CD4-positive, alpha-beta T cell treated with Interferon alpha-2 for 1 hour (primary cell): ENCODE measurements around the gene PRKAR2B.
A peak's percentile ranks its signal among the peaks of the same experiment; 100 is the strongest.

Experiments
- DNase-seq, 2 donors: peaks; one replicate each; pipeline ENCODE4 v3.0.0-alpha.2; 2020 to 2022

Gene PRKAR2B

DNA sequence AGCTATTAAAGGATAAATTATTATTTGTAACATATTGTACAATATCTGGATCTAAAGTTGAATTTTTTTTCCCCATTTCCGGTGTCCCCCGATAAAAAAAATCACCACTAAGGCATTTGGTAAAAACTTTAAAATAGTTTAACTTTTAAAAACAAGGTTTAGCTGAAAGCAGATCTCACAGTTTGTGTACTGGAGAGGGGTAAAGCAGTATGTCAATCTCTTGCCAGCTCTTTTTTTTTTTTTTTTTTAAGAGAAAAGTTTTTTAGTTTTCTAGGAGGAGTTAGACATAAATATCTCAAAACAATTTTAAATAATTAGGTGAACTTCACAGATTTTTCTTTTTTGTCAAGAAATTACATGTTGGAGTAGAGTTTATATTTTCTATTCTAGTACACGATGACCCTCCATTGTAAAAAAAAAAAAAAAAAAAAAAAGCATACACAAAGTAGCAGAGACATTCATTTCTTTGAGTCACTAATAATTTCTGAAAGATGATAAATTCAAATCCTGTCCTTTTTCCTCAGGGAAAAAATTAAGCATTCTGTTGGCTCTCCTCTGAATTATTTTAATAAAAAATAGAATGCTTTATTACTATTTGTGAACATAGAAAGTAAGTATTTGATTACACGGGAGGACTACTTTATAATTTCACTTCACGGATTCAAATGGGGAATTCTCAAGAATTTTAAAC lies 122.4 kb downstream of the PRKAR2B start:
- no peak for DNase-seq

DNA sequence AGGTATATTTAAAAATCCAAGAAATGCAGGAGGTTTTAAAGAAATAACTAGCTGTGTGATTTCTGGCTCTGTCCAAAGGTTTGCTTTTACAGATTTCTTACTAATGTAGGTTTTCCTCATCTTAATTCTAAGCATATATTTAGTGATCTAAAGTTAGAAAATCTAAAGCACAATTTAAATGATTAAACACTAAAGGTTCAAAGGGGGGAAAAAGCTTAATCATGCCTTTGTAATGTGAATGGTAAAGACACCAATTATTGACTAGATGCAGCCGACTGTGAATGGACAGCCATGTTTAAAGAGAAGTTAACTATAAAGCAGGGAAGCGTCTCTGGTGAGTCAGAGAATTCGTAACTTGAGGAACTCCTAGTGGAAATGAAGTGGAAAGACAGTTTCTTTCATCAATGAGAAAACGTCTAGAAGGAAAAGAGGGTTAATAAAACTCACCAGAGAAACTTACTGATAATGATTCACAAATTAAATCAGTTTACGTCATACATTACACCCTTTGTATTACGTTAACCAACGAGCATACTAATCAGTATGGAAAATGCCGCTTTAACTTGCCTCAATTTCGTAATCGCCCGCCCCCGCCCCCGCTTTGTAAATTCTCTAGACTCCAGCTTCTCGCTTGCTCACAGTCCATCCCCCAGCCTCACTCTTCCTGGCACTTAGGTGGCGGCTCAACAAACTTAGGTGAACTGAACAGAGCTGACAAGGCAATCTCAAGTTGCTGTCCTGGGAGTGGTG lies 123.2 kb downstream of the PRKAR2B start:
- DNase-seq: peak; percentile 13 to 72

GRCh38 chr7:107168233-107169119 lies 124.0 kb downstream of the PRKAR2B start, which contains the start of gene HBP1:
Gene HBP1 (plus strand): TSS chr7:107169003. CDS start chr7:107179894, 10,891 bp downstream.
- DNase-seq: peak; percentile 99 to 100

GRCh38 chr7:107169120-107170050 lies 124.9 kb downstream of the PRKAR2B start:
- DNase-seq: peak; percentile 90 to 91

DNA sequence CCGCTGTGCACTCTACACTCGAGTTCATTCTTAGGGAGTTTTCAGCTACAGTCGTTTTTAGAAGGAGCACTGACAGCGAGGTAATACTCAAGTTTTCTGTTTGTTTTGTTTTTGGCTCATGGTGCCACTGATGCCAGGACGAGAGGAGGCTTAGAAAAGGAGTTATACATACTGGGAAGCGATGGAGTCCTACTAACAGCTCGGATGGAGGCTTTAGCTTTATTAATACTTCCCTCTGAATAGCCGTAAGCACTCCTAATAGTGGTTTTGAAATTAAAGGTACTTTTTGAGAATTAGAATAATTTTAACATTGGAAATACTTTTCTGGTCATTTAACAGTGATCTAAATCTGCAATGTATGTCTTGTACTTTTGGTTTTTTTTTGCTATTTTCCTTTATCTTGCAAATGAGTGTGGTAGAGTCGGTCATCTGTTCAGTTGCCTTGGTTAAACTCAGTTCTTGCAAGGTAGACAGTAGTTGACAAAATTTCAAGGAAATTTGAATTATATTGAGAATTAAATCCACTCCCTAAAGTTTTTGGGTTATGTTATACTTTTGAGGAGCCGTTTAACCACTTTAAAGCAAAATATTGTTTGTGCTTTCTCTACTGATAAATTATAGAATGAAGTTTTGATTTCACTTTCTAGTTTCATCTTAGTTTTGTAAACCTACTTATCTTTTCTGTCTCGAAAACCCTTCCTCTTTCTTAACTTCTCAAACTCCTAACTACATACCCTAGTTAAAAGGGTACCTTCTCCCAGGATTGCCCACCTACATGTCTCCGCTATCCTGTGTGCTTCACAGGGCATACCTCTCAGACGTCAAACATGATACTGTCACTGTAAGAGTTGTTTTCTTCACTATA lies 125.8 kb downstream of the PRKAR2B start:
- no peak for DNase-seq

GRCh38 chr7:107171496-107171895 lies 127.0 kb downstream of the PRKAR2B start:
- no peak for DNase-seq

DNA sequence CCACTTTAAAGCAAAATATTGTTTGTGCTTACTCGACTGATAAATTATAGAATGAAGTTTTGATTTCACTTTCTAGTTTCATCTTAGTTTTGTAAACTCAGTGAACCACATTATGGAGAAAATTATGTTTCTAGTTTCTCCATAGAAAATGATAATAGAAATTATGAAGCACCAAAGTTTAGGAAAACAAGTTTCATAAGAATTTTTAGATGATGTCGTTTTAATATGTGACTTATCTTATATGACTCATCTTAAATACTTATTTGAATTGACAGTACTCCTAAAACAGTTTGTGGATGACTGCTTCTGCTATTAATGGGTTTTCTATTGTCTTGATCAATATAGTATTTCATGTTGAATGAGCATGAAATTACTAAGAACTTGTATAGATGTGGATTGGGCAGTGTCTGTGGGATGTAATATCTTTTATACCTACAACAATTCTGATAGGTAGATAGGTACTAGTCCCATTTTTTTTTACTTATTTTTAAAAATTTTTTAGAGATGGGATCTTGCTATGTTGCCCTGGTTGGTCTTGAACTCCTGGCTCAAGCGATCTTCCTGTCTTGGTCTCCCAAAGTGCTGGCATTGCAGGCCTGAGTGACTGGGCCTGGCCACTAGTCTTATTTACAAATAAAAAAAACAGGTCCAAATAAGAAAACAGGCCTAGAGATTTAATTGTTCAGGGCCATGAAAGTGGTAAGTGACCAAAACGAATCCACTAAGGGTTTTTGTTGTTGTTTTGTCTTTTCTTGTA lies 127.9 kb downstream of the PRKAR2B start:
- DNase-seq: no peak

GRCh38 chr7:107173191-107173590 lies 128.7 kb downstream of the PRKAR2B start:
- DNase-seq: no peak

DNA sequence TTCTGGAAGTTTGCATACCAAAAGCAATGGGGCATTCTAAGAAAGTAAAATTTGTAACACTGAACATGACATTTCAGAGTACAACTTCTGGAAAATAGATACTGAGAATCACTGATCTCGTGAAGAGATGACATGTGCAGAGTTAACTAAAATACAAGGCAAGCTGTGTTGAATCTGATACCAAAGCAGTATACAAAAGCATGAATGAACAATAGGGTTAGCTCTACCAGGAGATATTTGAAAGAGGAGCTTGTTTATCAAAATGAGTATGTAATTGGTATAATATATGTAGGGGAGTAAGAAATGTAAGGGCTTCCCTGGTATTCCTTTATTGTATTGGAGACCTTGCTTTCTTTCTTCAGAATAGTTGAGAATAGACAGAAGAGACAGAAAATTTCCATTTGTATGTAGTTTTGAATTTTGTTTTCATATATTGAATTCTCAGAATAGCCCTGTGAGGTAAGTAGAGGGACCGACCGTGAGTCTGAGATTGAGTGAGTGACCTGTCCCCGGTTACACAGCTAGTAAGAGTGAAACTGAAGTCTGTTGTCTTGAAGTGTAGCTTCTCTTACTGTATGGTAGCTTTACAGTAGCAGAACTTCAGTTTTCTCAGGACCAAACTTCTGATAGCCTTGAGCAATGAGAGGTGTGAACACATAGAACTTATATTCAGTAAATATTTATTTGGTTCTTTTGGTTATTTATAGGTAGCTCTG lies 129.3 kb downstream of the PRKAR2B start:
- no peak for DNase-seq

DNA sequence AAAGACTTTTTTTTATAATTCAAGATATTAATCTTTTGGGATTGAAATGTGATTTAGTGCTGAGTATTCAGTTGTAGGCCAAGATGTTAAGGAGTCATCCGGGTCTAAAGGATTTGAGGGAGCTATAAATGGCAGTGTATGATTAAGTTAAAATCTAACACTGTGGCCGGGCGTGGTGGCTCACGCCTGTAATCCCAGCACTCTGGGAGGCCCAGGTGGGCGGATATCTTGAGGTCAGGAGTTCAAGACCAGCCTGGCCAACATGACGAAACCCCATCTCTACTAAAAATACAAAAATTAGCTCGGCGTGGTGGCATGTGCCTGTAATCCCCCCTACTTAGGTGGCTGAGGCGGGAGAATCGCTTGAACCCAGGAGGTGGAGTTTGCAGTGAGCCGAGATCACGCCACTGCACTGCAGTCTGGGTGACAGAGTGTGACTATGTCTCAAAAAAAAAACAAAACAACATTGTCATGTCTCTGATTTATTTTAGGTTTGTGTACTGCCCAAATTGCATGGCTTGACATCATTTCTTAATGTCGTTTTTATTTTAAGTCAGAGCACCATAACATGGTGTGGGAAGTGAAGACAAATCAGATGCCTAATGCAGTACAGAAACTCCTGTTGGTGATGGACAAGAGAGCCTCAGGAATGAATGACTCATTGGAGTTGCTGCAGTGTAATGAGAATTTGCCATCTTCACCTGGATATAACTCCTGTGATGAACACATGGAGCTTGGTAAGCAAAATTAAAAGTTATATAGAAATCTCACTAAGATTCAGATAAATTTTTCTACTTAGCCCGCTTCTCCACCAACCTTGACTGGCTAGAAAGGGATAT lies 135.0 kb downstream of the PRKAR2B start:
- DNase-seq: no peak

- peak in 1 of 2 donors; percentile 33 for DNase-seq
Observed at GRCh38 chr7:107180378-107180777, 135.9 kb downstream of the PRKAR2B start.

DNA sequence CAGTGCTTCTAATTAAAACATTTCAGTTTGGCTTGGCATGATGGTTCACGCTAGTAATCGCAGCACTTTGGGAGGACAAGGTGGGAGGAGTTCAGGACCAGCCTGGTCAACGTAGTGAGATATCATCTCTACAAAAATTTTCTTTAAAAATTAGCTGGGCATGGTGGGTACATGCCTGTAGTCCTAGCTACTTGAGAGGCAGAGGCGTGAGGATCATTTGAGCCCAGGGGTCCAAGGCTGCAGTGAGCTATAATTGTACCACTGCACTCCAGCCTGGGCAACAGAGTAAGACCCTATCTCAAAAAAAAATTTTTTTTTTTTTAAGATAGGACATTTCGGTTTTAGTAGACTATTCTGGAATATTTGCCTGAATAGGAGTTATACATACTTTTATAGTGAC lies 136.7 kb downstream of the PRKAR2B start:
- DNase-seq: no peak

DNA sequence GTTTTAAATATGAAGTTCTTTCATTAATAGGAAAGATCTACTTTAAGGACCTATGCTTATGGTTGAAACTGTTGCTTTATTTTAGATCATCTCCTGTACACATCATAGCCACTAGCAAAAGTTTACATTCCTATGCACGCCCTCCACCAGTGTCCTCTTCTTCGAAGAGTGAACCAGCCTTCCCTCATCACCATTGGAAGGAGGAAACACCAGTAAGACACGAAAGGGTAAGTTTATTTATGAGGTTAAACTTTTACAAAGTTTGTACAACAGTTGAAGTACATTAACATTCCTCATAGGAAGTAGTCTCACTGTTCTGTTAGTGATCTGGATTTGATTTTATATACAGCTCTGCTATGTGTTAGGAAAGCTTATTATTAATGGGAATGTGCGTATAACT lies 141.2 kb downstream of the PRKAR2B start:
- no peak for DNase-seq

DNA sequence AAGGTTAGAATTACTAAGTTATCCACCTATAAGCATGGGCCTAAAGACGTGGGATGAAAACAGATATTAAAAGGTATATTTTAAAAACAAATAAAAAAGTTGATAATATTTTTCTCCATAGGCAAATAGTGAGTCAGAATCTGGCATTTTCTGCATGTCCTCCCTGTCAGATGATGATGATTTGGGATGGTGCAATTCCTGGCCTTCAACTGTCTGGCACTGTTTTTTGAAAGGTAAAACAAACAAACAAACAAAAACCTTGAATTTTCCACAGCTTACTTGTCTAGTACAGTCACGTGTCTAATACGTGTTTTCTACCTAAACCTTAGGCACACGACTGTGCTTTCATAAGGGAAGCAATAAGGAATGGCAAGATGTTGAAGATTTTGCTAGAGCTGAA lies 141.7 kb downstream of the PRKAR2B start:
- no peak for DNase-seq

DNA sequence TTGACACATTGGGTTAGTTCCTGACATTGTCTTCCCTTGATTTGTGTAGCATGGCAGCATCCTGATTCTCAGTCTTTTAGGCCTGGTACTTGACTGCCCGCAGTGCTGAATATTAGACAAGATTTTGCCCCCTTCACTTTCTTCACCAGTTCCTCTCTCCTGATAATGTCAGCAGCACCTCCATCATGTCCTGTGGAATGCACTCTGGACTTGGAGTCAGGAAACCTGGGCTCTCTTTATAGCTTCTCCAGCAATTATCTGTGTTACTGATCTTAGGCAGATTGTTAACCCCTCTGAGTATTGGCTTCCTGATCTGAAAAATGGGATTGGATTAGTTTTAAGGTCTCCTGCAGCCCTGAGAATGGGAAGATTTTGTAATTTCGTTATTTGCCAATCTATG lies 143.3 kb downstream of the PRKAR2B start:
- DNase-seq: no peak

DNA sequence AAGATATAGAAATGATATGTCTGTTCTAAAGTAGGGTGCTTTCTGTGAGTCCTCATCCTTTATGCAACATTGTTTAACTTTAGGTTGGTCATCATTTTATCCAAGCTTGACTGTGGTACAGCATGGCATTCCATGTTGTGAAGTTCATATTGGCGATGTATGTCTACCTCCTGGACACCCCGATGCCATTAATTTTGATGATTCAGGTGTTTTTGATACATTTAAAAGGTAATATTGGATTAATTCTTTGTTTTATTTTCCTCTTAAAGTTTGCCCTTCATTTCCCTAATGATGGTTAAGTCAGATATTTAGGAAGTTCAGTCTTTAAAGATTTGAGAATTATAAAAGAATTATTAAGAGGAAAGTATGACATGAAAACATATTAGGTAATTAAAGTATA lies 145.6 kb downstream of the PRKAR2B start:
- DNase-seq: no peak

DNA sequence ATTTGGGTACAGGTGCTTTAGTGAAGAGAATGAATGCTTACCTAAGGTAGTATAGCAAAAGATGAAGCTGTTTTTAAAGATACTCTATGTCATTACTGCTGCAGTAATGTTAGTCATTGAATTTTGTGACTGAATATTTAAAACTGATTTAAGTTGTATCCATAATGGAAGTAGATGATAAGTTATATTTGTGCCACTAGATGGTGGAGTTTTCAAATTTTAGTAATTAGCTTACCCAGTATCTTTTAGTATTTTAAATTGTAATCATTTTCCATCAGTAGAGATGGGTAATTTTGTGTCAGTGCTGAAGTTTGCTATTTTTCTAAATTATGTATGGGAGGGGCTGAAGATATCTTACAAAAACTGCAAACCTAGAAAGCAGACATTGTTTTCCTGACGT lies 149.5 kb downstream of the PRKAR2B start:
- DNase-seq: no peak

DNA sequence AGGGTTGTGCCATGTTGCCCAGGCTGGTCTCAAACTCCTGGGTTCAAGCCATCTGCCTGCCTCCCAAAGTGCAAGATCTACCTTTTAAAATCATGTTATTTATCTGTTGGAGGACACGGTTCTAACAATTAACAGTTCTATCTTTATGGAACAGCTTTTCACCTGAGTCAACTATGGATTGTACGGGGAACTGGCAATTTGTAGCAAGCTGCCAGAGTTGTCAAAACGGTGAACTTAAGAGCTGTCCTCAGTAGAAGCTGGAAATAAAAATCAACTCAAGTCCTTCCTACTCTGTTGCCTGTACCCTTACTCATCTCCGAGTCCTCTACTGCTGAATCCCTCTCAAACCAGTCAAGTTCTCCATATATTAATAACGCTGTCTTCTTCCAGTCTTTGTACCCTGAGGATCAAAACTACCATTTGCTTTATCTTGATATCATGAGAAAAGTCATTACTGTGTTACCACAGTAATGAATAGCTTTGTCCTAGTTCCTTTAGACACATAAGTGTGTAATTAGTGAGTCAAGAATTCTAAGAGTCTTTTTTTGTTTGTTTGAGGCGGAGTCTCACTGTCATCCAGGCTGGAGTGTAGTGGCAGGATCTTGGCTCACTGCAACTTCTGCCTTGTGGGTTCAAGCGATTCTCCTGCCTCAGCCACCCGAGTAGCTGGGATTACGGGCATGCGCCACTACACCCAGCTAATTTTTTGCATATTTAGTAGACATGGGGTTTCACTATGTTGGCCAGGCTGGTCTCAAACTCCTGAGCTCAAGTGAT lies 152.5 kb downstream of the PRKAR2B start:
- no peak for DNase-seq
